GM23338 (cell line): ENCODE measurements around the gene TMEM43. TPM values are rescaled to one million over a fixed set of nuclear protein-coding genes. Genes with fewer than 3 reads are reported as not detected.

Experiments used
- ATAC-seq: fragments of 200-7000 bp; cut with Tn5 transposase; 3 replicates; pipeline ENCODE4 v1.9.1; 2020
- DNase-seq: peaks from one replicate; pipeline ENCODE4 v3.0.0-alpha.2; 2015; ENCODE audit warnings: low spot score
- H2AFZ ChIP-seq: fragments of 200-600 bp; sonication (generic); 2 replicates; pipeline ENCODE4 v1.8.0; 2016; ENCODE audit warnings: antibody characterized with exemption, mild to moderate bottlenecking, moderate library complexity
- H3F3A ChIP-seq: fragments of 200-600 bp; sonication (generic); replicated peaks from 2 replicates; pipeline ENCODE4 v1.8.0; 2017; ENCODE audit warnings: antibody characterized with exemption, mixed run types, low read depth
- H3K27ac ChIP-seq: fragments of 200-600 bp; sonication (generic); 2 replicates; pipeline ENCODE4 v1.6.1; 2016; ENCODE audit warnings: low read depth
- H3K27me3 ChIP-seq: fragments of 200-600 bp; sonication (generic); 2 replicates; pipeline ENCODE4 v1.8.0; 2016; ENCODE audit warnings: mild to moderate bottlenecking, mixed run types, moderate library complexity; ENCODE audit not compliant: insufficient read depth
- H3K36me3 ChIP-seq: fragments of 200-600 bp; sonication (generic); 2 replicates; pipeline ENCODE4 v1.8.0; 2016; ENCODE audit warnings: mild to moderate bottlenecking; ENCODE audit not compliant: insufficient read depth
- H3K4me1 ChIP-seq: fragments of 200-600 bp; sonication (generic); 2 replicates; pipeline ENCODE4 v1.8.0; 2016; ENCODE audit warnings: mild to moderate bottlenecking, moderate library complexity; ENCODE audit not compliant: insufficient read depth
- H3K4me2 ChIP-seq: fragments of 200-600 bp; sonication (generic); 2 replicates; pipeline ENCODE4 v1.7.1; 2017; ENCODE audit warnings: mixed run types
- H3K4me3 ChIP-seq: fragments of 200-600 bp; sonication (generic); 2 replicates; pipeline ENCODE4 v1.6.1; 2016; ENCODE audit warnings: mixed run types
- H3K79me2 ChIP-seq: fragments of 200-600 bp; sonication (generic); replicated peaks from 2 replicates; pipeline ENCODE4 v1.8.0; 2017; ENCODE audit warnings: mild to moderate bottlenecking; ENCODE audit not compliant: insufficient read depth
- H3K9me2 ChIP-seq: fragments of 200-600 bp; sonication (generic); 2 replicates; pipeline ENCODE4 v1.8.0; 2017; ENCODE audit not compliant: insufficient read depth
- H4K20me1 ChIP-seq: fragments of 200-600 bp; sonication (generic); replicated peaks from 2 replicates; pipeline ENCODE4 v1.8.0; 2017; ENCODE audit warnings: mild to moderate bottlenecking; ENCODE audit not compliant: insufficient read depth
- H3K27ac Mint-ChIP-seq: 2 replicates; pipeline ENCODE4 v1.8.0; 2020; ENCODE audit warnings: inconsistent platforms, mild to moderate bottlenecking, moderate library complexity, mixed read lengths
- H3K27me3 Mint-ChIP-seq: 3 replicates; pipeline ENCODE4 v1.8.0; 2022; ENCODE audit warnings: low read depth, mild to moderate bottlenecking, moderate library complexity, mixed read lengths, inconsistent platforms; ENCODE audit not compliant: insufficient read depth, poor library complexity
- H3K36me3 Mint-ChIP-seq: 3 replicates; pipeline ENCODE4 v1.8.0; 2021; ENCODE audit warnings: low read depth, mild to moderate bottlenecking, inconsistent platforms, moderate library complexity, mixed read lengths
- H3K4me1 Mint-ChIP-seq: 3 replicates; pipeline ENCODE4 v1.8.0; 2020; ENCODE audit warnings: mild to moderate bottlenecking, inconsistent platforms, mixed read lengths
- H3K4me3 Mint-ChIP-seq: 3 replicates; pipeline ENCODE4 v1.8.0; 2021; ENCODE audit warnings: moderate library complexity, mild to moderate bottlenecking, inconsistent platforms, mixed read lengths
- H3K9me3 Mint-ChIP-seq: 3 replicates; pipeline ENCODE4 v1.8.0; 2020; ENCODE audit warnings: moderate library complexity, mild to moderate bottlenecking, inconsistent platforms, mixed read lengths
- CREB1 ChIP-seq: fragments of 250-450 bp; sonication (Bioruptor Pico); IDR thresholded peaks from 2 replicates; pipeline ENCODE4 v1.5.0; 2020; ENCODE audit warnings: low read depth, mild to moderate bottlenecking, moderate library complexity
- CTCF ChIP-seq, 2 experiments: fragments of 200-600 bp in 1 of 2; sonication (generic) in 1 of 2; conservative IDR thresholded peaks; 2 replicates each; pipeline versions ENCODE4 v1.5.1 to v1.6.1; 2016 to 2017; ENCODE audit warnings: antibody characterized with exemption in 2 of 2, low read depth in 2 of 2, mild to moderate bottlenecking in 2 of 2, moderate library complexity in 1 of 2
- EZH2 ChIP-seq: fragments of 200-600 bp; sonication (generic); IDR thresholded peaks from one replicate; pipeline ENCODE4 v1.8.0; 2017; ENCODE audit warnings: antibody characterized with exemption, mild to moderate bottlenecking, low read depth; ENCODE audit not compliant: unreplicated experiment
- JUNB ChIP-seq: IDR thresholded peaks from one replicate; pipeline ENCODE4 v1.6.1; 2016; ENCODE audit warnings: antibody characterized with exemption; ENCODE audit not compliant: unreplicated experiment
- NANOG ChIP-seq: IDR thresholded peaks from 2 replicates; pipeline ENCODE4 v1.6.1; 2016; ENCODE audit warnings: antibody characterized with exemption, borderline replicate concordance
- POLR2AphosphoS5 ChIP-seq: IDR thresholded peaks from 2 replicates; pipeline ENCODE4 v1.6.1; 2016; ENCODE audit warnings: antibody characterized with exemption, low read depth
- ZNF114 ChIP-seq: fragments of 250-450 bp; sonication (Bioruptor Pico); IDR thresholded peaks from 2 replicates; pipeline ENCODE4 v1.5.0; 2020; ENCODE audit warnings: mild to moderate bottlenecking, moderate library complexity
- ZNF462 ChIP-seq: fragments of 250-450 bp; sonication (Bioruptor Pico); IDR thresholded peaks from 2 replicates; pipeline ENCODE4 v1.5.0; 2020; ENCODE audit warnings: mild to moderate bottlenecking, moderate library complexity
- polyA plus RNA-seq: library from polyadenylated mRNA; unstranded; fragments of >200 nt; fragmentation: Nextera tagmentation; extraction: Ambion mirVana; gene quantifications from 2 replicates; pipeline ENCODE4 v1.2.1, GENCODE V29; 2016
- total RNA-seq: library from RNA; depleted of rRNA; stranded (reverse); fragments of >200 nt; shearing (Covaris generic); gene quantifications from 2 replicates; pipeline ENCODE4 v1.2.3, GENCODE V29; 2014

The TMEM43 gene
- total and polyA plus RNA-seq, 2 experiments from 2014 or later, result 15.9 to 34.7 TPM

- TF ChIP-seq ZNF462 (CRISPR knock-in tag), result no peak
- no peak for TF ChIP-seq CREB1 (CRISPR knock-in tag)
Observed at GRCh38 chr3:14169435-14169834, 44.6 kb downstream of the TMEM43 start (continued).

- no peak overlapping the region for H3K27ac ChIP-seq
- Mint-ChIP-seq H3K9me3 (no peaks in the 10 kb centered on the region), H3K27ac (no peak overlapping the region), H3K4me3 (no peak overlapping the region), H3K4me1 (no peaks in the 10 kb centered on the region), H3K36me3 (peaks cover 66% of the 10 kb centered on the region), H3K27me3 (peaks cover 2% of the 10 kb centered on the region)
- H3K4me3 ChIP-seq, result no peak overlapping the region
- H3K4me1 ChIP-seq, result no peaks in the 10 kb centered on the region
- DNase-seq (no peak), ATAC-seq (no peak)
- H3K4me2 ChIP-seq, result no peak overlapping the region
- H2AFZ ChIP-seq, result no peak overlapping the region
- H3K27me3 ChIP-seq, result no peaks in the 10 kb centered on the region
- H3K79me2 ChIP-seq, result peaks cover 12% of the 10 kb centered on the region
- H4K20me1 ChIP-seq, result peaks cover 3% of the 10 kb centered on the region; the same call in 1 of the 2 replicates
- H3K9me2 ChIP-seq, result no peaks in the 10 kb centered on the region
- peaks cover 42% of the 10 kb centered on the region for H3K36me3 ChIP-seq
- H3F3A ChIP-seq, result no peaks in the 10 kb centered on the region
- TF ChIP-seq ZNF114 (CRISPR knock-in tag) (no peak), CREB1 (CRISPR knock-in tag) (no peak), JUNB (no peak), POLR2AphosphoS5 (no peak), EZH2 (no peak), ZNF462 (CRISPR knock-in tag) (no peak), NANOG (no peak), CTCF (conservative IDR thresholded peaks at IDR 0.05; ENCODE audit: low read depth in 2 of 2) (no peak)
Observed at GRCh38 chr3:14169871-14170270, 45.0 kb downstream of the TMEM43 start.
